HCT116 (cell line): ENCODE measurements around the gene ASGR1.

ENCODE experiments used
- CEBPB ChIP-seq: IDR thresholded peaks from 2 replicates; pipeline ENCODE4 v1.6.1; 2012; ENCODE audit warnings: low read depth
- CTCF ChIP-seq, 3 experiments: fragments of 200-600 bp in 1 of 3; sonication (generic) in 1 of 3; IDR thresholded peaks in 2 of 3; conservative IDR thresholded peaks in 1 of 3; 2 replicates each; pipeline ENCODE4 v1.5.1; 2012 to 2017; ENCODE audit warnings: low read depth in 2 of 3, low read length in 2 of 3, antibody characterized with exemption in 1 of 3, borderline replicate concordance in 1 of 3, control low read depth in 1 of 3, mild to moderate bottlenecking in 1 of 3, mixed read lengths in 1 of 3, mixed run types in 1 of 3, moderate library complexity in 1 of 3; ENCODE audit not compliant: insufficient read depth in 1 of 3
- EZH2 ChIP-seq: fragments of 200-600 bp; sonication (generic); IDR thresholded peaks from 2 replicates; pipeline ENCODE4 v1.6.1; 2017; ENCODE audit warnings: antibody characterized with exemption, mixed run types
- EZH2phosphoT487 ChIP-seq: fragments of 200-600 bp; IDR thresholded peaks from 2 replicates; pipeline ENCODE4 v1.6.1; 2018; ENCODE audit warnings: antibody characterized with exemption, borderline replicate concordance
- POLR2A ChIP-seq: IDR thresholded peaks from 2 replicates; pipeline ENCODE4 v1.7.0; 2011; ENCODE audit warnings: borderline replicate concordance; ENCODE audit not compliant: insufficient read depth, insufficient read length; ENCODE audit errors: extremely low read depth
- POLR2AphosphoS5 ChIP-seq: IDR thresholded peaks from 2 replicates; pipeline ENCODE4 v1.6.1; 2011; ENCODE audit warnings: mild to moderate bottlenecking, low read depth, low read length, moderate library complexity
- SIN3A ChIP-seq: IDR thresholded peaks from 2 replicates; pipeline ENCODE4 v1.6.1; 2012; ENCODE audit warnings: low read depth
- ZNF274 ChIP-seq: fragments of 200-500 bp; sonication (Bioruptor generic); IDR thresholded peaks from 2 replicates; pipeline ENCODE4 v1.6.1; 2014; ENCODE audit warnings: mild to moderate bottlenecking, low read depth, low read length, inconsistent platforms

GRCh38 chr17:7223375-7223774 is 44.2 kb upstream of the ASGR1 start:
- TF ChIP-seq CEBPB (no peak), CTCF (IDR thresholded peaks at IDR 0.05 in 2 of 3, conservative IDR thresholded peaks at IDR 0.05 in 1 of 3; ENCODE audit: borderline replicate concordance in 1 of 3, insufficient read depth in 1 of 3, low read depth in 2 of 3, low read length in 2 of 3) (no peak), SIN3A (no peak), POLR2A (no peak), EZH2 (no peak), EZH2phosphoT487 (no peak), ZNF274 (no peak), POLR2AphosphoS5 (no peak)
